Adipocyte (in vitro differentiated cells): ENCODE measurements around the gene FILIP1.
A peak's percentile ranks its signal among the peaks of the same experiment; 100 is the strongest.

Source experiments
- DNase-seq: peaks from one replicate; pipeline ENCODE4 v3.0.0-alpha.2; 2015; ENCODE audit warnings: low read depth
- H3K27me3 ChIP-seq: replicated peaks from 2 replicates; pipeline ENCODE4 v1.7.0; 2013; ENCODE audit warnings: mild to moderate bottlenecking, low read length, moderate library complexity; ENCODE audit not compliant: control insufficient read depth, insufficient read depth
- H3K36me3 ChIP-seq: 2 replicates; pipeline ENCODE4 v1.7.0; 2013; ENCODE audit warnings: low read length, mild to moderate bottlenecking, moderate library complexity; ENCODE audit not compliant: control insufficient read depth, insufficient read depth, severe bottlenecking
- H3K4me1 ChIP-seq: 2 replicates; pipeline ENCODE4 v1.7.0; 2013; ENCODE audit warnings: mild to moderate bottlenecking, low read length, moderate library complexity; ENCODE audit not compliant: control insufficient read depth, insufficient read depth
- H3K4me3 ChIP-seq: 2 replicates; pipeline ENCODE4 v1.7.0; 2013; ENCODE audit warnings: mild to moderate bottlenecking, low read length, moderate library complexity
- H3K9ac ChIP-seq: 2 replicates; pipeline ENCODE4 v1.7.0; 2013; ENCODE audit warnings: mild to moderate bottlenecking, low read length, moderate library complexity
- H3K9me3 ChIP-seq: 2 replicates; pipeline ENCODE4 v1.7.0; 2013; ENCODE audit warnings: mild to moderate bottlenecking, low read length, moderate library complexity; ENCODE audit not compliant: control insufficient read depth

FILIP1 gene

DNA sequence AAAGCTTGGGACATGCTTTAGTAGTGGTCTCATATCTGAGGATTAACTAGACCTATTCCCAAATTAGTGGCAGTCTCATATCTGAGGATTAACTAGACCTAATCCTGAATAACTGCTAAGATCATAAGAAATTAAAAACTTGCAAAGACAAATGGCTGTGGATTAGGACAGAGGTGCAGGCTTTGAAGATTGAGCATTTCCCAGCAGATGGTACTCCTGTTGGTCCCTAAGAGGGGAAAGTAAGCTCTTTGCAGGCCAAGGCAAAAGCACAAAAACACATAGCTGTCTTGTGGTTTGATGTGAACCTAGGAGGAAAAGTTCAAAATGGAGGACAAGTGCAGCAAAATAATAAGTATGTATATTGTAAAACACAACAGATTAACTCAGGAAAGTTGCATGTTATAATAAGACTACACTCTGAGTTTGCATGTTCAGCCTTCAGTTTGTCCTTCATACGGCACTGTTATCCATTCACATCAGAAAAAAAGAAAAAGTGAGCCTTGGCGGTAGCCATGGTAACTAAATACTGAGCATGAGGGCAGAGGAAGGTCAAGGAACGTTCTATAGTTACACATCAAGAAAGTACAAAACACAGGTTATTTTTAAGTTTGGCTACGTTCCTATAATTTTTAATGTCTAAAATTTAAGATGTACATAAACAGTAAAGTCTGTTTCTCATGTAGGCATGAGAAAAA, 62.8 kb downstream of the FILIP1 start:
- Histone ChIP-seq H3K36me3 (no peaks in the 10 kb centered on the region), H3K27me3 (no peaks in the 10 kb centered on the region), H3K9ac (no peak overlapping the region), H3K4me3 (no peak overlapping the region), H3K4me1 (peaks cover 14% of the 10 kb centered on the region), H3K9me3 (no peaks in the 10 kb centered on the region)
- DNase-seq: no peak

DNA sequence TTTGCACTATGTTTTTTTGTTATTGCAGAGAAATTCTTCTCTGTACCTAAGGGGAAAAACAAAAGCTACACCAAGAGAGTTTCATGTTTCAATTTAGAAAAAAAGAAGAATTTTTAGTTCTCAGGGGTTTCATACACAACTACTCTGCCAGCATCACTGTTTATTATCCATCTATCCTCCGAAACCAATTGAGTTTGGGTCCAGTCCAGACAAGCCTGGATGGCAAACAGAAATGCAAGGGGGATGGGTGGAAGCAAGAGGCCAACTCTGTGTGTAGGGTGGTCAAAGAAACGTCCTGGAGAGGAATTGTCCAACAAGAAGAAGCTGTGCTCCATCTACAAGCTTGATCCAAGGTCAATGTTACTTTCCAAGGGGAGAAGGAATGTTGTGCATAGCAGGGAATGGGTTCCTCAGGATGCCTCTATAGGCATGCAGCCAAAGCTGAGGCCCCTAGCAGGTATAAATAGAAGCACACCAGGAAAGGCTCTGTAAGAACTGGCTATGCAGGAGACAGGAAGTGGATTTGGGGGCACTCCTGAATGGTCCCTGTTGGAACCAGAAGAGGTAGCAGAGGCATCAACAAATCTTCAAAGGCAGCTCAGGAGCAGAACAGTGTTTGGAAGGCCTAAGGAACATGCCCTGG, 64.4 kb downstream of the FILIP1 start:
- no peak overlapping the region for H3K4me3 ChIP-seq
- no peaks in the 10 kb centered on the region for H3K36me3 ChIP-seq
- no peak for DNase-seq
- H3K9ac ChIP-seq: no peak overlapping the region
- peaks cover 14% of the 10 kb centered on the region for H3K4me1 ChIP-seq
- no peaks in the 10 kb centered on the region for H3K27me3 ChIP-seq
- no peaks in the 10 kb centered on the region for H3K9me3 ChIP-seq

DNA sequence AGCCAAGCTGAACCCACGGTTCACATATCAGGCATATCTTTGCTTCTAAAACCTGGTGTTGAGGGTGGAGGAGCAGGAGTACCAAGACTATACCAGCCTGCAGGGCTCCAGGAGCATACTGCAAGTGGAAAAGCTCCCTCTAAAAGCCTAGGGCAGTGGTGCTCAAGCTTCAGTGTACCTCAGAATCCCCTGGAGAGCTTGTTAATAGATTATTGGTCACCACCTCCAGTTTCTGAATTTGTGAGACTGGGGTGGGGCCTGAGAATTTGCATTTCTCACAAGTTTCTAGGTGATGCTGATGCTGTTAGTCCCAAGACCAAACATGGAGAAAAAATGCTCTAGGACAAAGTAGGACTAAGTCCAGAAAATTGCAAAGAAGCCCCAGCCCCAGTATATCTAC, 65.4 kb downstream of the FILIP1 start:
- H3K9ac ChIP-seq: no peak overlapping the region
- H3K9me3 ChIP-seq: no peaks in the 10 kb centered on the region
- no peaks in the 10 kb centered on the region for H3K27me3 ChIP-seq
- H3K4me3 ChIP-seq: no peak overlapping the region
- DNase-seq: no peak
- no peaks in the 10 kb centered on the region for H3K36me3 ChIP-seq
- peaks cover 14% of the 10 kb centered on the region for H3K4me1 ChIP-seq

DNA sequence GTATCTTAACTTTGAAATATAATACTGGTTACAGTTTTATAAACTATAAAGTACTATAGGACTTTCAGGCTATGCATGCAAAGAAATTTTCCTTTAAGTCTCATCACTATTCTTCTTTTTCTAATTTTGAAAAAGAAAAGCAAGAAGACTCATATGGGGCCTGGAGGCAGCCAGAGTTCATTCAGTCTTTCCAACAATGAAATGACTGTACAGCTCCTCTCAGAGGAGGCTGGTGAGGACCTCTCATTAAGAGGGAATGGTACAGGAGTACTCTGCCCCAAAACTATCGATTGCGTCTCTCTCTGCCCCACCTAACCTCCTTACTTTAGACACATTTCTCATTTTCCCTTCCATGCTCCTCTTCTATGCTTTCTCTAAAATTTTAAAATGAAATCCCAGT, 66.3 kb downstream of the FILIP1 start:
- Histone ChIP-seq H3K4me3 (no peak overlapping the region), H3K9ac (no peak overlapping the region), H3K36me3 (no peaks in the 10 kb centered on the region), H3K27me3 (no peaks in the 10 kb centered on the region), H3K4me1 (peaks cover 20% of the 10 kb centered on the region), H3K9me3 (no peaks in the 10 kb centered on the region)
- DNase-seq: no peak

DNA sequence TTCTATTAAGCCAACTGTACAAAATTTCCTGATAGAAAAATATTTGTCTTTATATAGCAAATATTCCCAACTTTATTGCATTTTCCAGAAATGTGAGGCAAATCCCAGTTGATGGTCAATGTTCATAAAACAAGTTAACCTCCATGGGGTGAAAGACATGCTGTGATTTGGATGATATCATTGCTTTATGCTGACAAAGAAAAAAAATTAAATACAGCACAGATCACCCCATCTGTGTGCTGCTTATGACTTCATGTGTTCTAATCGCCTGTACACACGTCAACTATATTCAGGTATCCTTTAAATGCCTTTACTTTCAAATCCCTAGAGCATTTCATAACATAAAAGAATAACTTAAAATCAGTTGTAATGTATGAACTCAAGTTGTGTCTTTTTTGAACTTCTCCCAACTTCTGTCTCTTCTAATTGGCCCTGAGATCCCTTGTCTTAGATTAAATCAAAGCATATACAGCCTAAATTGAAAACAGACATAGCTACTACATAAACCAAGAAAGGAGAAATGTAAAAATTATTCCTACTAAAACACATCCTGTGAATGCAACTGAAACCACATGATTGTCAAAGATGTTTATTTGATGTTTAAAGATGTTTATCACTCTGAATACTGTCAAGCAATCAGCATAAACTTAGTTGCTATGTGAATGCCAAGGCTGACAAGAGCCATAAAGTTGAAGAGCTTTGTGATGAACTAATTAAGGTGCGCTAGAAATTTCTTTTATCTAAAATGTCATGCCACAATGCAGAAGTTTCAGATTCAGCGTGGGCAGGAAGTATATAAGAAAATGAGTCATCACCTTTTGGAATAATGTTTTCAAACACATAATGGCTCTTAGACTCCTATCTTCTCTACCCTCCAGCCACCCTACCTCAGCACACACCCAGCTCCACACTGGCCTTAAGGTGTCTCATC, 68.7 kb downstream of the FILIP1 start:
- H3K9ac ChIP-seq: no peak overlapping the region
- no peaks in the 10 kb centered on the region for H3K27me3 ChIP-seq
- H3K4me1 ChIP-seq: peaks cover 21% of the 10 kb centered on the region
- no peak overlapping the region for H3K4me3 ChIP-seq
- H3K36me3 ChIP-seq: no peaks in the 10 kb centered on the region
- H3K9me3 ChIP-seq: no peaks in the 10 kb centered on the region
- peak; percentile 86 for DNase-seq

DNA sequence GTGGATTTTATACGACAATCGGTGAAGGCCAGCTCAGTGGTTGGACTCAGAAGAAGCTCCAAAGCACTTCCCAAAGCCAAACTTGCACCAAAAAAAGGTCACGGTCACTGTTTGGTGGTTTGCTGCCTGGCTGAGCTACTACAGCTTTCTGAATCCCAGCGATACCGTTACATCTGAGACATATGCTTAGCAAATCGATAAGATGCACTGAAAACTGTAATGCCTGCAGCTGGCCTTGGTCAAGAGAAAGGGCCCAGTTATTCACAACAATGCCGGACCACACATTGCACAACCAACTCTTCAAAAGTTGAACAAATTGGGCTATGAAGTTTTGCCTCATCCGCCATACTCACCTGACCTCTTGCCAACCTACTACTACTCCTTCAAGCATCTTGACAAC, 70.2 kb downstream of the FILIP1 start:
- no peak for DNase-seq
- Histone ChIP-seq H3K36me3 (no peaks in the 10 kb centered on the region), H3K9me3 (no peaks in the 10 kb centered on the region), H3K9ac (no peak overlapping the region), H3K27me3 (no peaks in the 10 kb centered on the region), H3K4me3 (no peak overlapping the region), H3K4me1 (peaks cover 22% of the 10 kb centered on the region)

DNA sequence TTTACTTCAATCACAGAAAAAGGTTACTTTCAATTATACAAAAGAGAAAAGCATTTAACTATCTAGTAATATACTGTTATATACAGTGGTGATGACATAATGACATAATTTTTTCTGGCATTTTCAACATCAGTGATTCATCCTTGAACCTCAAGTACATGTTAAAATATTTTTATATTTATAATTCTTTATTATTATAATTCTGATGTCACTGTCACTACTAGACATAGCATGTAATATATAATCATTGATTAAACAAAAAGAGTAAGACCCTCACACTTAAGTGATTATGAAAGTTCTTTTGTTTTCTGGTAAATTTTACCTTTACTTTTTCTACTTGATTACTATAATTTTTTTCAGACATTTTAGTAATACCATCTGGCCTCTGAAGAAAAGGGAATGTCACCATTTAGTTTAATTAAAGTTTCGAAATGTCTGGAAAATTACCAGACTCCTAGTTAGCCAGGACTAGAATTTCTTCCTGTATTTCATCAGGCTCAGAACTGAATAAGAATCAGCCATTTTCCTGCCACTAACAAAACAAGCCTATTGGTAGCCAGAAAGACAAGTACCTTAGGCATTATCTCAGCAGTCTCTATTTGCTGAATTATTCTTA, 71.5 kb downstream of the FILIP1 start:
- H3K9ac ChIP-seq: no peak overlapping the region
- no peaks in the 10 kb centered on the region for H3K36me3 ChIP-seq
- H3K4me3 ChIP-seq: no peak overlapping the region
- DNase-seq: peak; percentile 80
- no peaks in the 10 kb centered on the region for H3K27me3 ChIP-seq
- H3K9me3 ChIP-seq: no peaks in the 10 kb centered on the region
- H3K4me1 ChIP-seq: peaks cover 21% of the 10 kb centered on the region

DNA sequence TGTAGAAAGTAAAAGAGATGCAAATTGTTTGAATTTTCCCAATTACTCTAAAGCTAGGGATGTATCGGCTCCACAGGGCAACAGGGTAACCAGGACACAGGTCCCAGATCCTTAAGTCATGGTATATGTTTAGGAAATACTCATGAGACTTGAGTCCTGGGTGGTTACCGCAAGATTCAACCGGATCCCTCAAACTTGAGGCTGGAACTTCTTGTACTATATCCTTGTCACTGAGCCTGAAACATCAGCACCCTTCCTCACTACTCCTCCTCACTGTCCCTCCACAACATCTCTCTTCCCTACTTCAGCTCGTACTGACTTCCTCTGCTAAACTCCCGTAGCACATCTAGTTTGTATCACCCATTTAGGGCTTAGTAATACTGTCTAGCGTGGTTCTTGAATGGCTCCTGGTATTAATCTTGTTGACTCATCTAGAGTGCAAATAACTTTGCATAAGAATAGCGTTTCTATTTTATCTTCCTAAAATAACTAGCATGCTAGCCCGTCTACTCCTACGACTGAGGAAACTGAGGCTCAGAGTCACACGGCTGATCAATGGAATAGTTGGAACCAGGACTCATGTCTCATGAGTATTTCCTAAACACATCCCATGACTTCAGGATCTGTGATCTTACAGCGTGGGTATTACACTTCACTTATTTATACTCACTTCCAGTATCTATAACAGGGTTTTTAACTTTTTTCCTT, 72.1 kb downstream of the FILIP1 start:
- H3K4me1 ChIP-seq: peaks cover 21% of the 10 kb centered on the region
- no peaks in the 10 kb centered on the region for H3K36me3 ChIP-seq
- no peak for DNase-seq
- no peak overlapping the region for H3K9ac ChIP-seq
- H3K4me3 ChIP-seq: no peak overlapping the region
- no peaks in the 10 kb centered on the region for H3K27me3 ChIP-seq
- H3K9me3 ChIP-seq: no peaks in the 10 kb centered on the region

DNA sequence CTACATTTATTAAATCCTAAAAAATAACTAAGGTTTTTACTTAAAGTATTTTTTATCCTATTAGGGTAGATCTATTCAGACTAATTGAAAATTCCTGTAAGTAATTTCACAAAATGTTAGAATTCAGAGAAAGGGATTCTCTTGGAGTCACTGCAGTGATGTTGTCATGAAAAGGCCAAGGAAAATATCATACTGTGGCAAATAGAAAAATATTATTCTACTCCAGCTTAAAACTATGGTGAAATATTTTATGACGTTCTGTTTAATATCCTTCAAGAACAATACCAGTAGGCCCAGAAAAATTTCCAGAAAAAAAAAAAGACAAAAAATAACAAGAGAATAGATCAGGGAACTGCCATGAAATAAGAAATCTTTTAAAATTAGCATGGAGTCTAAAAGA, 73.6 kb downstream of the FILIP1 start:
- Histone ChIP-seq H3K4me1 (peaks cover 21% of the 10 kb centered on the region), H3K36me3 (no peaks in the 10 kb centered on the region), H3K9ac (no peak overlapping the region), H3K4me3 (no peak overlapping the region), H3K27me3 (no peaks in the 10 kb centered on the region), H3K9me3 (no peaks in the 10 kb centered on the region)
- DNase-seq: no peak

DNA sequence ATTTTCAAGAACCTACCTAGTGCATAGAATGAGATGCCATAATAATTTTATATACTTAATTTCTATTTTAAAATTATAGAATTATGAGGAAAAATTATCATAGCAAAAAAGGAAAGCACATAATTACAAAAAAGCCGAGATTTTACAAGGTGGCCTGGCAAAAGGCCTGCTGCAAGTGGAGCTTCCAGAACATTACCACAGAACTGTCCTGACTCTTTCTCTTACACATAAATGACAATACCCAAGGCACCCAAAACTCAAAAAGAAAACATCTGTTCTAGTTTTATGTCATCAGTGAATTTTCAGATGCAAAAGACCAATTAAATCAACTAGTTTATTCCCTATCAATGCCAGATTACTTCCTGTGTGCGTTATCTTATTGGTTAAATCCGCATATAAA, 74.2 kb downstream of the FILIP1 start:
- Histone ChIP-seq H3K9me3 (no peaks in the 10 kb centered on the region), H3K4me1 (peaks cover 21% of the 10 kb centered on the region), H3K27me3 (no peaks in the 10 kb centered on the region), H3K36me3 (no peaks in the 10 kb centered on the region), H3K9ac (no peak overlapping the region), H3K4me3 (no peak overlapping the region)
- DNase-seq: no peak
